ENCODE data around the gene ADGRA1.

Gene ADGRA1

GRCh38 chr10:133069033-133069525 is 18.6 kb upstream of the ADGRA1 start:
- Histone ChIP-seq H3K9ac (ENCODE audit: low read depth, low read length) (no peak overlapping the region), H3K36me3 (ENCODE audit: insufficient read depth, low read depth, low read length) (no peaks in the 10 kb centered on the region), H3K9me3 (ENCODE audit: insufficient read depth, low read depth, low read length) (no peaks in the 10 kb centered on the region), H3K27me3 (ENCODE audit: insufficient read depth, low read length) (no peaks in the 10 kb centered on the region), H3K4me1 (ENCODE audit: insufficient read depth, low read length) (no peaks in the 10 kb centered on the region), H3K27ac (ENCODE audit: low read length) (no peak overlapping the region), H3K4me3 (ENCODE audit: low read length) (no peak overlapping the region)

- Histone ChIP-seq H3K4me3 (ENCODE audit: low read length) (no peak overlapping the region), H3K4me1 (ENCODE audit: insufficient read depth, low read length) (no peaks in the 10 kb centered on the region), H3K36me3 (ENCODE audit: insufficient read depth, low read depth, low read length) (no peaks in the 10 kb centered on the region), H3K9ac (ENCODE audit: low read depth, low read length) (no peak overlapping the region), H3K27me3 (ENCODE audit: insufficient read depth, low read length) (no peaks in the 10 kb centered on the region), H3K27ac (ENCODE audit: low read length) (no peak overlapping the region), H3K9me3 (ENCODE audit: insufficient read depth, low read depth, low read length) (no peaks in the 10 kb centered on the region)
Observed at GRCh38 chr10:133070405-133070804, 17.3 kb upstream of the ADGRA1 start.

GRCh38 chr10:133070810-133071209 is 16.9 kb upstream of the ADGRA1 start:
- no peak overlapping the region for H3K27ac ChIP-seq (ENCODE audit: low read length)
- H3K4me3 ChIP-seq (ENCODE audit: low read length), result no peak overlapping the region
- no peaks in the 10 kb centered on the region for H3K36me3 ChIP-seq (ENCODE audit: insufficient read depth, low read depth, low read length)
- H3K4me1 ChIP-seq (ENCODE audit: insufficient read depth, low read length), result no peaks in the 10 kb centered on the region
- H3K9me3 ChIP-seq (ENCODE audit: insufficient read depth, low read depth, low read length), result no peaks in the 10 kb centered on the region
- H3K9ac ChIP-seq (ENCODE audit: low read depth, low read length), result no peak overlapping the region
- H3K27me3 ChIP-seq (ENCODE audit: insufficient read depth, low read length), result no peaks in the 10 kb centered on the region

- Histone ChIP-seq H3K9ac (ENCODE audit: low read depth, low read length) (no peak overlapping the region), H3K36me3 (ENCODE audit: insufficient read depth, low read depth, low read length) (no peaks in the 10 kb centered on the region), H3K27me3 (ENCODE audit: insufficient read depth, low read length) (no peaks in the 10 kb centered on the region), H3K9me3 (ENCODE audit: insufficient read depth, low read depth, low read length) (no peaks in the 10 kb centered on the region), H3K4me1 (ENCODE audit: insufficient read depth, low read length) (no peaks in the 10 kb centered on the region), H3K27ac (ENCODE audit: low read length) (no peak overlapping the region), H3K4me3 (ENCODE audit: low read length) (no peak overlapping the region)
Observed at GRCh38 chr10:133071733-133072132, 16.0 kb upstream of the ADGRA1 start.

- no peaks in the 10 kb centered on the region for H3K9me3 ChIP-seq (ENCODE audit: insufficient read depth, low read depth, low read length)
- H3K9ac ChIP-seq (ENCODE audit: low read depth, low read length), result no peak overlapping the region
- H3K27me3 ChIP-seq (ENCODE audit: insufficient read depth, low read length), result no peaks in the 10 kb centered on the region
- no peaks in the 10 kb centered on the region for H3K4me1 ChIP-seq (ENCODE audit: insufficient read depth, low read length)
- H3K36me3 ChIP-seq (ENCODE audit: insufficient read depth, low read depth, low read length), result no peaks in the 10 kb centered on the region
- H3K27ac ChIP-seq (ENCODE audit: low read length), result no peak overlapping the region
- no peak overlapping the region for H3K4me3 ChIP-seq (ENCODE audit: low read length)
Observed at GRCh38 chr10:133072196-133072595, 15.5 kb upstream of the ADGRA1 start.

- H3K4me3 ChIP-seq (ENCODE audit: low read length), result no peak overlapping the region
- H3K27me3 ChIP-seq (ENCODE audit: insufficient read depth, low read length), result no peaks in the 10 kb centered on the region
- no peaks in the 10 kb centered on the region for H3K36me3 ChIP-seq (ENCODE audit: insufficient read depth, low read depth, low read length)
- no peaks in the 10 kb centered on the region for H3K4me1 ChIP-seq (ENCODE audit: insufficient read depth, low read length)
- H3K9me3 ChIP-seq (ENCODE audit: insufficient read depth, low read depth, low read length), result no peaks in the 10 kb centered on the region
- H3K9ac ChIP-seq (ENCODE audit: low read depth, low read length), result no peak overlapping the region
- H3K27ac ChIP-seq (ENCODE audit: low read length), result no peak overlapping the region
Observed at GRCh38 chr10:133072720-133073390, 14.9 kb upstream of the ADGRA1 start.

GRCh38 chr10:133075346-133076137 is 12.2 kb upstream of the ADGRA1 start:
- Histone ChIP-seq H3K36me3 (ENCODE audit: insufficient read depth, low read depth, low read length) (no peaks in the 10 kb centered on the region), H3K27ac (ENCODE audit: low read length) (no peak overlapping the region), H3K4me1 (ENCODE audit: insufficient read depth, low read length) (no peaks in the 10 kb centered on the region), H3K27me3 (ENCODE audit: insufficient read depth, low read length) (no peaks in the 10 kb centered on the region), H3K4me3 (ENCODE audit: low read length) (no peak overlapping the region), H3K9me3 (ENCODE audit: insufficient read depth, low read depth, low read length) (no peaks in the 10 kb centered on the region), H3K9ac (ENCODE audit: low read depth, low read length) (no peak overlapping the region)

- no peak overlapping the region for H3K27ac ChIP-seq (ENCODE audit: low read length)
- H3K27me3 ChIP-seq (ENCODE audit: insufficient read depth, low read length), result no peaks in the 10 kb centered on the region
- H3K36me3 ChIP-seq (ENCODE audit: insufficient read depth, low read depth, low read length), result no peaks in the 10 kb centered on the region
- H3K9me3 ChIP-seq (ENCODE audit: insufficient read depth, low read depth, low read length), result no peaks in the 10 kb centered on the region
- H3K4me3 ChIP-seq (ENCODE audit: low read length), result no peak overlapping the region
- H3K9ac ChIP-seq (ENCODE audit: low read depth, low read length), result no peak overlapping the region
- no peaks in the 10 kb centered on the region for H3K4me1 ChIP-seq (ENCODE audit: insufficient read depth, low read length)
Observed at GRCh38 chr10:133076274-133077038, 11.3 kb upstream of the ADGRA1 start.

- H3K9me3 ChIP-seq (ENCODE audit: insufficient read depth, low read depth, low read length), result no peaks in the 10 kb centered on the region
- no peaks in the 10 kb centered on the region for H3K27me3 ChIP-seq (ENCODE audit: insufficient read depth, low read length)
- no peaks in the 10 kb centered on the region for H3K36me3 ChIP-seq (ENCODE audit: insufficient read depth, low read depth, low read length)
- H3K27ac ChIP-seq (ENCODE audit: low read length), result no peak overlapping the region
- no peaks in the 10 kb centered on the region for H3K4me1 ChIP-seq (ENCODE audit: insufficient read depth, low read length)
- H3K4me3 ChIP-seq (ENCODE audit: low read length), result no peak overlapping the region
- no peak overlapping the region for H3K9ac ChIP-seq (ENCODE audit: low read depth, low read length)
Observed at GRCh38 chr10:133079836-133080682, 7.7 kb upstream of the ADGRA1 start.

GRCh38 chr10:133080683-133081040 is 7.1 kb upstream of the ADGRA1 start:
- H3K27me3 ChIP-seq (ENCODE audit: insufficient read depth, low read length), result no peaks in the 10 kb centered on the region
- no peak overlapping the region for H3K4me3 ChIP-seq (ENCODE audit: low read length)
- no peaks in the 10 kb centered on the region for H3K4me1 ChIP-seq (ENCODE audit: insufficient read depth, low read length)
- no peaks in the 10 kb centered on the region for H3K9me3 ChIP-seq (ENCODE audit: insufficient read depth, low read depth, low read length)
- no peak overlapping the region for H3K27ac ChIP-seq (ENCODE audit: low read length)
- H3K36me3 ChIP-seq (ENCODE audit: insufficient read depth, low read depth, low read length), result no peaks in the 10 kb centered on the region
- H3K9ac ChIP-seq (ENCODE audit: low read depth, low read length), result no peak overlapping the region

GRCh38 chr10:133081636-133082035 is 6.1 kb upstream of the ADGRA1 start:
- Histone ChIP-seq H3K9me3 (ENCODE audit: insufficient read depth, low read depth, low read length) (no peaks in the 10 kb centered on the region), H3K36me3 (ENCODE audit: insufficient read depth, low read depth, low read length) (no peaks in the 10 kb centered on the region), H3K27me3 (ENCODE audit: insufficient read depth, low read length) (peaks cover 10% of the 10 kb centered on the region), H3K4me1 (ENCODE audit: insufficient read depth, low read length) (no peaks in the 10 kb centered on the region), H3K9ac (ENCODE audit: low read depth, low read length) (no peak overlapping the region), H3K27ac (ENCODE audit: low read length) (no peak overlapping the region), H3K4me3 (ENCODE audit: low read length) (no peak overlapping the region)

All from iPS-20b (cell line).